Fibroblast of lung (primary cell): ENCODE measurements around the gene MRPS11.

Experiments used
- CTCF ChIP-seq, 2 donors: IDR thresholded peaks in 1 of 2; conservative IDR thresholded peaks in 1 of 2; 1 replicate in 1 of 2; 2 replicates in 1 of 2; pipeline ENCODE4 v1.5.1; 2011 to 2012; ENCODE audit warnings: low read length in 2 of 2, control low read depth in 1 of 2, inconsistent platforms in 1 of 2, low read depth in 1 of 2, mild to moderate bottlenecking in 1 of 2
- EZH2 ChIP-seq: IDR thresholded peaks from 2 replicates; pipeline ENCODE4 v1.5.1; 2012; ENCODE audit warnings: low read length, control low read depth, mild to moderate bottlenecking; ENCODE audit errors: missing control alignments

GRCh38 chr15:88506628-88507027, 39.1 kb downstream of the MRPS11 start:
- TF ChIP-seq CTCF (conservative IDR thresholded peaks at IDR 0.05 in 1 of 2, IDR thresholded peaks at IDR 0.05 in 1 of 2; ENCODE audit: low read depth in 1 of 2, low read length in 2 of 2) (no peak), EZH2 (no peak)
